Ectodermal cell (in vitro differentiated cells): ENCODE data around the gene NEURL1.

Source experiments
- H3K27ac ChIP-seq: 2 replicates; pipeline ENCODE4 v1.7.0; 2013; ENCODE audit warnings: mild to moderate bottlenecking, low read depth, low read length; ENCODE audit not compliant: insufficient read depth, poor library complexity, severe bottlenecking
- H3K27me3 ChIP-seq: 2 replicates; pipeline ENCODE4 v1.7.0; 2013; ENCODE audit warnings: mild to moderate bottlenecking, low read length; ENCODE audit not compliant: insufficient read depth, control insufficient read depth, poor library complexity, severe bottlenecking
- H3K36me3 ChIP-seq: one replicate; pipeline ENCODE4 v1.7.0; 2013; ENCODE audit warnings: low read length; ENCODE audit not compliant: control insufficient read depth, insufficient read depth
- H3K4me1 ChIP-seq: one replicate; pipeline ENCODE4 v1.7.0; 2013; ENCODE audit warnings: low read length; ENCODE audit not compliant: control insufficient read depth, insufficient read depth
- H3K4me3 ChIP-seq: 2 replicates; pipeline ENCODE4 v1.7.0; 2013; ENCODE audit warnings: low read depth, low read length, control low read depth; ENCODE audit not compliant: insufficient read depth
- H3K9me3 ChIP-seq: 2 replicates; pipeline ENCODE4 v1.7.0; 2013; ENCODE audit warnings: mild to moderate bottlenecking, low read length, moderate library complexity; ENCODE audit not compliant: control insufficient read depth
- WGBS, 2 experiments: methylation state at CpG; one replicate each; pipeline ENCODE4 v1.1.7; 2013; ENCODE audit warnings: missing lambda C conversion rate in 2 of 2; 5-methylcytosine and 5-hydroxymethylcytosine counted together

NEURL1 gene

GRCh38 chr10:103535595-103535994 is 42.1 kb downstream of the NEURL1 start:
- H3K27ac ChIP-seq = no peak overlapping the region
- H3K27me3 ChIP-seq = no peaks in the 10 kb centered on the region
- no peaks in the 10 kb centered on the region for H3K9me3 ChIP-seq
- H3K4me1 ChIP-seq = no peaks in the 10 kb centered on the region
- 89 to 97% methylated on average over 2 of the region's 2 CpGs for WGBS, 2 experiments
- no peak overlapping the region for H3K4me3 ChIP-seq
- H3K36me3 ChIP-seq = no peaks in the 10 kb centered on the region

GRCh38 chr10:103539751-103540150 is 46.2 kb downstream of the NEURL1 start:
- no peaks in the 10 kb centered on the region for H3K9me3 ChIP-seq
- 87 to 100% methylated on average over 1 of the region's 1 CpG for WGBS, 2 experiments
- H3K27ac ChIP-seq = no peak overlapping the region
- H3K4me1 ChIP-seq = peaks cover 4% of the 10 kb centered on the region
- no peaks in the 10 kb centered on the region for H3K36me3 ChIP-seq
- no peak overlapping the region for H3K4me3 ChIP-seq
- no peaks in the 10 kb centered on the region for H3K27me3 ChIP-seq

DNA sequence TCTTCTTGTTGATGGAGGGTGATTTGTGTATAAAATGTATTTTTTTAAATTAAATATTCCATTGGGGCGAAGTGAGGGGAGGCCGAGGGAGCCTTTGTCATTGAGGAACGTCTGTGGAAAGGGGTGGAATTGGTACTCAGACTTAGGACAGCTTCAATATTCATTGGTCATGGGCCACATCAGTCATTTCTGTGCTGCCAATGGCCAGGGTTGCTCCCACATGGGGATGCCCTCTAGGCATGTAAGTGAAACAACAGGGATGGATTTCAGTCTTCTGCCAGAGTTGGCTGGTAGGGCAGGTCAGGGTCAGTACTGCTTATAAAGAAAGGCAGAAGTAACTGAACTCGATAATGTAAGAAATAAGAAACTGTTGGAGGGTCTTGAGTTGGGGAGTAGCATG is 47.2 kb downstream of the NEURL1 start:
- whole genome bisulfite sequencing, 2 experiments = 87 to 88% methylated on average over 4 of the region's 4 CpGs
- Histone ChIP-seq H3K27ac (no peak overlapping the region), H3K4me3 (no peak overlapping the region), H3K27me3 (no peaks in the 10 kb centered on the region), H3K4me1 (peaks cover 7% of the 10 kb centered on the region), H3K36me3 (no peaks in the 10 kb centered on the region), H3K9me3 (no peaks in the 10 kb centered on the region)

DNA sequence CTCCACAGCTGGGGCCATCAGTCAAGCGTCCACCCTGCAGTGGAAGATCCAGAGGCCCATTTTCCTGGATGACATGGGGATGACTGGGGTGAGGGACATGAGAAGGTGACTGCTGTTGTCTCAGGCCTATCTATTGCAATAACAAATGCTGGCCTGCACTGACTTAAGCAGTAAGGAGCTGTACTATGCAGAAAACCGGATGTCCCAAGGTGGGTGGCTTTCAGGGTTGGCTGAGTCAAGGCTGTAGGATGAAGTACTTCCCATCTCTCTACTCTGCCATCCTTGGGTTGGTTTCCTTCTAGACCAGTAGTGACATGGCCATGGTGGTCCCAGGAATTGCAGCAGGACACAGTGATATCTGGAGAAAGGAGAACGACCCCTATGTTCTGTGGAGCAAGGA is 48.1 kb downstream of the NEURL1 start:
- H3K36me3 ChIP-seq = no peaks in the 10 kb centered on the region
- peaks cover 7% of the 10 kb centered on the region for H3K4me1 ChIP-seq
- no peaks in the 10 kb centered on the region for H3K27me3 ChIP-seq
- no peak overlapping the region for H3K4me3 ChIP-seq
- no peak overlapping the region for H3K27ac ChIP-seq
- H3K9me3 ChIP-seq = no peaks in the 10 kb centered on the region
- 95 to 97% methylated on average over 3 of the region's 3 CpGs for WGBS, 2 experiments

GRCh38 chr10:103542764-103543616 is 49.5 kb downstream of the NEURL1 start:
- H3K4me3 ChIP-seq = no peak overlapping the region
- no peaks in the 10 kb centered on the region for H3K27me3 ChIP-seq
- H3K9me3 ChIP-seq = no peaks in the 10 kb centered on the region
- 26 to 28% methylated on average over 15 to 17 of the region's 17 CpGs for WGBS, 2 experiments
- H3K36me3 ChIP-seq = no peaks in the 10 kb centered on the region
- H3K4me1 ChIP-seq = peaks cover 7% of the 10 kb centered on the region
- H3K27ac ChIP-seq = no peak overlapping the region

DNA sequence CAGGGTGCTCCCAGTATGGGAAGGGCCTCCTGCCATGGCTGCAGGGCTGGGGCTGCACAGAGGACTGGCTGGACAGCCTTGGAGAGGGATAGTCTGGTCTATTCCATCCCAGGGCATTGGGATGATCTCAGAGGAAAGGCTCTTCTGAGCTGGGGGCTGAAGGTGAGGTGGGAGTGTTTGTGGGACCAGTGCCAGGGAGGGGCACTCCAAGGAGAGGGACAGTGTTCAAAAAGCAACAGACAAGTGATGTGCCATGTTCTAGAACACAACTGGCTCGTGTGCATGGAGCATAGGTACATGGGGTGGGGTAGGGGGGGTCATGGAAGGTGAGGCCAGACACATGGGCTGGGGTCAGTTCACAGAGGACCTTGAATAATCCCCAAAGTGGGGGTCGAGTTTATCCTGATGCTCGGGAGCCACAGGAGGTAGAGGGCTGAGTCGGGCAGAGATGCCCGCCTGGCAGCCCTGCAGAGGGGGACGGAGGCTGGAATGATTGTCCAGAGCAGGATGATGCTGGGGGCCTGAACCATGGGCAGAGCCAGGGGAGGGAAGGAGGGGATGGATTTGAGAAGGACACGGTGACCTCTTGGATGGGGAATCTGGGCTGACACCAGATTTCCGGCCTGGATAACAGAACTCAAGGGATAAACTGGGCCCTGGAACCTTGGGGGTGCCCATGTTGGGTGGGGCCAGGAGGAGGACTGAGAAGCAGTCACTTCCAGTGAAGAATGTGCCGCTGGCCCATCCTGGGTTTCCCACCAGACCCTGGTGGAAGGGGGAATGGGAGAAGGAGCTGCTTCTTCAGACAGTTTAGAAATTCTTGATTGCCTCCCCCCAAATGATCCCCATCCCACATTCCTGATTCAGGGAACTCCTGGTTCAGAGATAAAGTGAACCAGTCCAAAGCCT is 50.4 kb downstream of the NEURL1 start:
- Histone ChIP-seq H3K36me3 (no peaks in the 10 kb centered on the region), H3K27ac (no peak overlapping the region), H3K9me3 (no peaks in the 10 kb centered on the region), H3K27me3 (no peaks in the 10 kb centered on the region), H3K4me1 (peaks cover 7% of the 10 kb centered on the region), H3K4me3 (no peak overlapping the region)
- WGBS, 2 experiments = 92 to 93% methylated on average over 9 of the region's 9 CpGs

- 84 to 85% methylated on average over 8 of the region's 8 CpGs for WGBS, 2 experiments
- H3K27me3 ChIP-seq = no peaks in the 10 kb centered on the region
- no peak overlapping the region for H3K4me3 ChIP-seq
- peaks cover 7% of the 10 kb centered on the region for H3K4me1 ChIP-seq
- H3K36me3 ChIP-seq = no peaks in the 10 kb centered on the region
- H3K9me3 ChIP-seq = no peaks in the 10 kb centered on the region
- H3K27ac ChIP-seq = no peak overlapping the region
These were observed 51.3 kb downstream of the NEURL1 start for GRCh38 chr10:103544657-103545310.

- Histone ChIP-seq H3K27me3 (no peaks in the 10 kb centered on the region), H3K36me3 (no peaks in the 10 kb centered on the region)
- WGBS, 2 experiments = 95 to 97% methylated on average over 1 of the region's 1 CpG
These were observed 51.9 kb downstream of the NEURL1 start for GRCh38 chr10:103545366-103545765.

DNA sequence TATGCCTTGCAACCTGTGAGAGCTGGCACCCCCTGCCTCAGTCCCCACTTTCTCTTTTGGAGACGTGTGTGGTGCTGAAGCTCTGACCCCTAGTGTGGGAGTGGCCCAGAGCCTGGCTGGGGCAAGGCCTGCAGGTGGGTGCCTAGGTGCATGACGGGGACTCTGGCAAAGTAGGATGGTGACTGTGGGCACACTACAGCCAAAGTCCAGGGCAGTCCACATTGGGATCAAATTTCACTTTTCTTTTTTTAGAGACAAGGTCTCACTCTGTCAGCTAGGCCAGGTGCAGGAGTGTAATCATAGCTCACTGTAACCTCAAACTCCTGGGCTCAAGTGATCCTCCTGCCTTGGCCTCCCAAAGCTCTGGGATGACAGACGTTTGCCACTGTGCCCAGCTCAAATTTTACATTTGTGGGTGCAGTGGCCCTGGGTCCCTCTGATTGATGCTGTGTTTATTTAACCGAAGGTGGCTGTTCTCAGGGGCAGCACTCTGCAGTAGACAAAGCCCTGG is 52.3 kb downstream of the NEURL1 start:
- WGBS, 2 experiments = 85 to 87% methylated on average over 4 of the region's 4 CpGs
- no peak overlapping the region for H3K27ac ChIP-seq
- H3K4me3 ChIP-seq = no peak overlapping the region
- H3K9me3 ChIP-seq = no peaks in the 10 kb centered on the region
- H3K4me1 ChIP-seq = peaks cover 7% of the 10 kb centered on the region
- H3K36me3 ChIP-seq = no peaks in the 10 kb centered on the region
- H3K27me3 ChIP-seq = no peaks in the 10 kb centered on the region

More at GRCh38 chr10:103545366-103545765, 51.9 kb downstream of the NEURL1 start:
- H3K27ac ChIP-seq = no peak overlapping the region
- peaks cover 7% of the 10 kb centered on the region for H3K4me1 ChIP-seq
- H3K9me3 ChIP-seq = no peaks in the 10 kb centered on the region
- H3K4me3 ChIP-seq = no peak overlapping the region
